Fibroblast of pulmonary artery (primary cell): ENCODE results near the gene PIP5K1B.
A peak's percentile ranks its signal among the peaks of the same experiment; 100 is the strongest.

Experiments
- DNase-seq: peaks from one replicate; pipeline ENCODE4 v3.0.0-alpha.2; 2010; ENCODE audit warnings: low read depth
- H3K4me3 ChIP-seq: replicated peaks from 2 replicates; pipeline ENCODE4 v1.5.1; 2011; ENCODE audit warnings: low read depth, mild to moderate bottlenecking, control low read depth, low read length, moderate library complexity
- TF ChIP-seq, protein P1 (sequence below): IDR thresholded peaks from 2 replicates; pipeline ENCODE4 v1.5.1; 2011; ENCODE audit warnings: mild to moderate bottlenecking, control low read depth, low read length, inconsistent platforms; ENCODE audit errors: missing control alignments

The PIP5K1B gene

GRCh38 chr9:69029535-69029934, 324.5 kb downstream of the PIP5K1B start:
- no peak overlapping the region for H3K4me3 ChIP-seq
- DNase-seq, result no peak
- TF ChIP-seq, protein P1, sequence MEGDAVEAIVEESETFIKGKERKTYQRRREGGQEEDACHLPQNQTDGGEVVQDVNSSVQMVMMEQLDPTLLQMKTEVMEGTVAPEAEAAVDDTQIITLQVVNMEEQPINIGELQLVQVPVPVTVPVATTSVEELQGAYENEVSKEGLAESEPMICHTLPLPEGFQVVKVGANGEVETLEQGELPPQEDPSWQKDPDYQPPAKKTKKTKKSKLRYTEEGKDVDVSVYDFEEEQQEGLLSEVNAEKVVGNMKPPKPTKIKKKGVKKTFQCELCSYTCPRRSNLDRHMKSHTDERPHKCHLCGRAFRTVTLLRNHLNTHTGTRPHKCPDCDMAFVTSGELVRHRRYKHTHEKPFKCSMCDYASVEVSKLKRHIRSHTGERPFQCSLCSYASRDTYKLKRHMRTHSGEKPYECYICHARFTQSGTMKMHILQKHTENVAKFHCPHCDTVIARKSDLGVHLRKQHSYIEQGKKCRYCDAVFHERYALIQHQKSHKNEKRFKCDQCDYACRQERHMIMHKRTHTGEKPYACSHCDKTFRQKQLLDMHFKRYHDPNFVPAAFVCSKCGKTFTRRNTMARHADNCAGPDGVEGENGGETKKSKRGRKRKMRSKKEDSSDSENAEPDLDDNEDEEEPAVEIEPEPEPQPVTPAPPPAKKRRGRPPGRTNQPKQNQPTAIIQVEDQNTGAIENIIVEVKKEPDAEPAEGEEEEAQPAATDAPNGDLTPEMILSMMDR, result no peak

- H3K4me3 ChIP-seq, result no peak overlapping the region
- DNase-seq, result peak; percentile 32
- TF ChIP-seq, protein P1, result no peak
These were observed 326.0 kb downstream of the PIP5K1B start for GRCh38 chr9:69030851-69031645.

- DNase-seq, result no peak
- TF ChIP-seq, protein P1, result no peak
- H3K4me3 ChIP-seq, result no peak overlapping the region
These were observed 329.0 kb downstream of the PIP5K1B start for GRCh38 chr9:69034071-69034470.

DNA sequence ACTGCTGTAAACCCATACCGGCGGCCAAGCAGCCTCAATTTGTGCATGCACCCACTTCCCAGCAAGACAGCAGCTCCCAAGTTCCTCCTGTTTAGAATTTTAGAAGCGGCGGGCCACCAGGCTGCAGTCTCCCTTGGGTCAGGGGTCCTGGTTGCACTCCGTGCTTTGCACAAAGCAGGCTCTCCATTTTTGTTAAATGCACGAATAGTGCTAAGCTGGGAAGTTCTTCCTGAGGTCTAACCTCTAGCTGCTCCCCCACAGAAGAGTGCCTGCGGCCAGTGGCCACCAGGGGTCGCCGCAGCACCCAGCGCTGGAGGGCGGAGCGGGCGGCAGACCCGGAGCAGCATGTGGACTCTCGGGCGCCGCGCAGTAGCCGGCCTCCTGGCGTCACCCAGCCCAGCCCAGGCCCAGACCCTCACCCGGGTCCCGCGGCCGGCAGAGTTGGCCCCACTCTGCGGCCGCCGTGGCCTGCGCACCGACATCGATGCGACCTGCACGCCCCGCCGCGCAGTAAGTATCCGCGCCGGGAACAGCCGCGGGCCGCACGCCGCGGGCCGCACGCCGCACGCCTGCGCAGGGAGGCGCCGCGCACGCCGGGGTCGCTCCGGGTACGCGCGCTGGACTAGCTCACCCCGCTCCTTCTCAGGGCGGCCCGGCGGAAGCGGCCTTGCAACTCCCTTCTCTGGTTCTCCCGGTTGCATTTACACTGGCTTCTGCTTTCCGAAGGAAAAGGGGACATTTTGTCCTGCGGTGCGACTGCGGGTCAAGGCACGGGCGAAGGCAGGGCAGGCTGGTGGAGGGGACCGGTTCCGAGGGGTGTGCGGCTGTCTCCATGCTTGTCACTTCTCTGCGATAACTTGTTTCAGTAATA, 330.6 kb downstream of the PIP5K1B start, which contains the start of gene FXN:
TSS of gene FXN (plus strand) at position 315 of the 871 bp plus-strand sequence. CDS start at position 346, 31 bp downstream.
- TF ChIP-seq, protein P1, result peak; percentile 91
- peak; percentile 85 for DNase-seq
- peak within 1 kb of the TSS; percentile 92 for H3K4me3 ChIP-seq

DNA sequence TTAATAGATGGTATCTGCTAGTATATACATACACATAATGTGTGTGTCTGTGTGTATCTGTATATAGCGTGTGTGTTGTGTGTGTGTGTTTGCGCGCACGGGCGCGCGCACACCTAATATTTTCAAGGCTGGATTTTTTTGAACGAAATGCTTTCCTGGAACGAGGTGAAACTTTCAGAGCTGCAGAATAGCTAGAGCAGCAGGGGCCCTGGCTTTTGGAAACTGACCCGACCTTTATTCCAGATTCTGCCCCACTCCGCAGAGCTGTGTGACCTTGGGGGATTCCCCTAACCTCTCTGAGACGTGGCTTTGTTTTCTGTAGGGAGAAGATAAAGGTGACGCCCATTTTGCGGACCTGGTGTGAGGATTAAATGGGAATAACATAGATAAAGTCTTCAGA, 331.3 kb downstream of the PIP5K1B start:
- DNase-seq, result peak; percentile 12
- TF ChIP-seq, protein P1, result no peak
- peak overlapping the region; percentile 92 for H3K4me3 ChIP-seq

- TF ChIP-seq, protein P1, result no peak
- no peak for DNase-seq
- H3K4me3 ChIP-seq, result peak overlapping the region; percentile 92
These were observed 331.8 kb downstream of the PIP5K1B start for GRCh38 chr9:69036799-69037198.
